NCI-H2171 (cell line): ENCODE data around the gene TGFBI.
A peak's percentile ranks its signal among the peaks of the same experiment; 100 is the strongest.

Experiments
- DNase-seq: peaks from one replicate; lab custom pipeline; 2025; lab: John Stamatoyannopoulos, UW

The TGFBI gene

DNA sequence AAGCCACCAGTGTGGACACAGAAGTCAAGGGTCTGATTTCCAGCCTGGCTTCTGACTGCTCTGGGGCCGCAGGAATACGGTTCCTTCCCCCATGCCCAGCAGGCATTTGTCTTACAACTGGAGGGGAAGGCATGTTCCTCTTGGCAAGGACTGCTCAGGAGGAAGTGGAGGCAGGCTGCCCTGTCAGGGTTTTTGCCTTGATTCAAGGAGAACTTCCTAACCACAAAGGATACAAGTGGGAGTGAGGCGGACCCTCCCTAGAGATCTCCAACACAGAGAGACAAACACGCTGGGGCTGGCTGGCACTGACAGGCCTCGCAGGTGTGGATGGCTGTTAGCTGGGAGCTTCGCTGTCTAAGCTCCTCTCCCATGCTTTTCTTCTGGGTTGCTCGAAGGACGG lies 19.1 kb downstream of the TGFBI start:
- no peak for DNase-seq

DNA sequence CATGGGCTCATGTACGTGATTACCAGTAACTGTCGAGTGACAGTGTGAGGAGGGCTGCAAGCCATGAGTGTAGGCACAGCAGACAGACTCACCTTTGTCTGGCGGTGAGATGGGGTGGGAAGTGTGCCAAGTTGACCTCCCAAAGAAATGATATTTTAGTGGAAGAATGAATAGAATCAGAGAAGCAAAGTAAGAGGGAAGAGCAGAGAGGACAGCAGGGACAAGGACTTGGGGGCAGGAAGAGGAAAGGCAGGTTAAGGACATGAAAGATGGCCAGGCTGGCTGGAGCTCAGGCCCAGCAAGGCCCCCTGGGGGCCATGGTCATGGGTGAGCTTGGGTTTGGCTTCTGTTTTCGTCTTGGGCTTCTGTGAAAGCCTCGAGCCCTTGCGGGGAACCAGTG lies 20.2 kb downstream of the TGFBI start:
- no peak for DNase-seq

GRCh38 chr5:136051486-136052220 lies 22.9 kb downstream of the TGFBI start:
- no peak for DNase-seq

GRCh38 chr5:136052692-136053335 lies 24.0 kb downstream of the TGFBI start:
- no peak for DNase-seq

GRCh38 chr5:136053336-136054141 lies 24.8 kb downstream of the TGFBI start:
- DNase-seq = no peak

DNA sequence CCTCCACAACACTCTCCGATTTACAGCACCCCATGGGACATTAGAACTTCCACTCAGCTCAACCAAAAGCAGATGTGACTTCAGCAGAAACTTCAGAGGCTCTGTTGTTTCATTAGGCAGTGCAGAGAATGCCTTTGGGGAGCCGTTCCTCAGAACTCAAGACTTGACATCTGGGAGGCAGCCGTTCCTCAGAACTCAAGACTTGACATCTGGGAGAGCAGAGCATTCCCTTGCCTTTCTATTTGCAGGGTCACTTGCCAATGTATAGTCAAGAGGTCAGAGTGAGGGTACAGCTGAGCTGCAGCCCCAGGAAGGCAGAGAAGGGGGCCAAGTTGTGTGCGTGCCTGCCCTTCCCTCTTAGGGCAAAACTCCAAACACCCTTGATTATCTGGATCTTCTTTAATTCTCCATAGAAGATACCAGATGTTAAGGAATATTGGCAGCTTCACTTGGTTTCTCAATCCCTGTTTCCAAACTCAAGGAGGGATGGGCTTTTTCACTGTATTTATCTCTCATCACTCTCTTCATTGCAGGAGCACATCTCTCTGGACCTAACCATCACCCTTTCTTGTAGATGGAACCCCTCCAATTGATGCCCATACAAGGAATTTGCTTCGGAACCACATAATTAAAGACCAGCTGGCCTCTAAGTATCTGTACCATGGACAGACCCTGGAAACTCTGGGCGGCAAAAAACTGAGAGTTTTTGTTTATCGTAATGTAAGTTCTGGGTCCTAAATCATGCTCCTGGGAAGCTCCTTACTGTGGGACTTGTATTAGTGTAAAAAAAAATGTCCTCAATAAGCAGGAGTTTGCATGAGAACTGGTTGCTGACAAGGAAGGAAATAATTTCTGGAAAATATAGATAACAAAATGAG lies 25.6 kb downstream of the TGFBI start:
- no peak for DNase-seq

- no peak for DNase-seq
These were observed 27.0 kb downstream of the TGFBI start for GRCh38 chr5:136055612-136056309.

DNA sequence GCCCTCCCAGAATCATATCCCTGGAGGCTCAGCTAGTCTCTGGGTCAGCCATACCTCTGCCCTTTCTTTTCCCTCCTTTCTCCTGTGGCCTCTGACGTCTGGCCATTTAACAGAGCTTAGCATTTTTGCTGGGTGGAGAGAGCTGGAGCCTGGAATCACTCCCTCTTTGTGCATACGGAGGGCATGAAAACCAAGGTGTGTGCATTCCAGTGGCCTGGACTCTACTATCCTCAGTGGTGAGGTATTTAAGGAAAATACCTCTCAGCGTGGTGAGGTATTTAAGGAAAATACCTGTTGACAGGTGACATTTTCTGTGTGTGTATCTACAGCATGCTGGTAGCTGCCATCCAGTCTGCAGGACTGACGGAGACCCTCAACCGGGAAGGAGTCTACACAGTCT lies 27.5 kb downstream of the TGFBI start:
- no peak for DNase-seq

- DNase-seq = no peak
These were observed 28.1 kb downstream of the TGFBI start for GRCh38 chr5:136056771-136057335.

GRCh38 chr5:136057401-136058038 lies 28.7 kb downstream of the TGFBI start:
- no peak for DNase-seq

DNA sequence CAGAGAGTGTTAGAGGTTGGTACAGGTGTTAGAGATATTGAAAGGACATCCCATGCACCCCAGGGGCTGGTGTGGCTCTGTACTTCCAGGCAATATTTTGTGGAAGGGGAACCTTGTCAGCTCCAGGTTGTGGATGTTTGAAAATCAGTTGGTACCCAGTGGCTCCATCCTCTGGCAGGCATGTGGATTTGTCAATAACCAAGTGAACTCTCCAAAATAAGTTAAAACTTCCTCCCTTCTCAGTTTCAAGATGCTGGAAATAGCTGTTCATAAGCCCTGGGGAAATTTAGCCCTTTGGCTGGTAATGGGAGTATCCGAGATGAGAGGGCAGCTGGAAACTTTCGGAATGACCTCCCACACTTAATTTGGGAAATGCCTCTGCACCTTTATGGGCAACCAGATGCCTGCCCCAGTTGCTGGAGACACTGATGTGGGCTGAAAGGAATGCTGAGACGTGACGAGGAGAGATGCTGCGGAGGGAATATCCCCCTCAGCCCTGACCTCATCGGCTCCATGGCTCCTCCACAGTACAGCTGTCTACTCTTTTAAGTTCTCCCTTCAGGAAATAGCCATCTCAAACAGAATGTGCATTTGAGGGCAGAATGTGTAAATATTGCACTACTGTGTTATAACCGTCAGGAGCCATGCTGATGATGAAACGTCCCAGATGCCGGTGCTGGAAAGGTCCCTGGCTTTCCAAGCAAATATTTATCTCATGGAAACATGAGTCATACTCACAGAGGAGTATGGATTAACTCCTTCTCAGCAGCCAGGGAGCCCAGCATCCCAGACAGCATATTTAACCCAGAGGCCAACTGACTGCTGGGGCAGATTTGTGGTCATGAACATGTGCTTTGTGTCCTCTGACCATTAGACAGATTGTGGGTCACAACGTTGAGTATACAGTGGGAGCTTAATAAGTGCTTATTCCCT lies 29.5 kb downstream of the TGFBI start:
- DNase-seq = no peak

GRCh38 chr5:136058972-136059354 lies 30.2 kb downstream of the TGFBI start:
- DNase-seq = no peak

DNA sequence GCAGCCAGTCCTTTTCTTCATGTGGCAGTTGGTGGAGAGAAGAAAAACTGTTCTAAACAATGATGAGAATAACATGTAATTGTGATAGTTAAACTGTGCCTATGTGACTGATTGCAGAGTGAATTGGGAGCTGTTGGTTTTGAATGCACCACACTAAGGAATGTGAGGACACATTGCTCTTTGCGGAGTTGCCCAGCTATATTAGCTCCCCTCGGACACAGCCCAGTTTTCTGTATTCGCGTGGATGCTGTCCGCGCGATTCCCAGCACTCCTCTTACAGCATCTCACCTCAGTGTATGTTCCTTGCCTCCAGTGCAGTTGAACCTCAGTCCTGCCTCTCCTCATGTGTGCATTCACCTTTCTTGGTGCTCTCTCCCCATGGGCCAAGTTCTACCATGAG lies 32.2 kb downstream of the TGFBI start:
- DNase-seq = no peak

GRCh38 chr5:136061630-136062365 lies 33.0 kb downstream of the TGFBI start:
- no peak for DNase-seq

DNA sequence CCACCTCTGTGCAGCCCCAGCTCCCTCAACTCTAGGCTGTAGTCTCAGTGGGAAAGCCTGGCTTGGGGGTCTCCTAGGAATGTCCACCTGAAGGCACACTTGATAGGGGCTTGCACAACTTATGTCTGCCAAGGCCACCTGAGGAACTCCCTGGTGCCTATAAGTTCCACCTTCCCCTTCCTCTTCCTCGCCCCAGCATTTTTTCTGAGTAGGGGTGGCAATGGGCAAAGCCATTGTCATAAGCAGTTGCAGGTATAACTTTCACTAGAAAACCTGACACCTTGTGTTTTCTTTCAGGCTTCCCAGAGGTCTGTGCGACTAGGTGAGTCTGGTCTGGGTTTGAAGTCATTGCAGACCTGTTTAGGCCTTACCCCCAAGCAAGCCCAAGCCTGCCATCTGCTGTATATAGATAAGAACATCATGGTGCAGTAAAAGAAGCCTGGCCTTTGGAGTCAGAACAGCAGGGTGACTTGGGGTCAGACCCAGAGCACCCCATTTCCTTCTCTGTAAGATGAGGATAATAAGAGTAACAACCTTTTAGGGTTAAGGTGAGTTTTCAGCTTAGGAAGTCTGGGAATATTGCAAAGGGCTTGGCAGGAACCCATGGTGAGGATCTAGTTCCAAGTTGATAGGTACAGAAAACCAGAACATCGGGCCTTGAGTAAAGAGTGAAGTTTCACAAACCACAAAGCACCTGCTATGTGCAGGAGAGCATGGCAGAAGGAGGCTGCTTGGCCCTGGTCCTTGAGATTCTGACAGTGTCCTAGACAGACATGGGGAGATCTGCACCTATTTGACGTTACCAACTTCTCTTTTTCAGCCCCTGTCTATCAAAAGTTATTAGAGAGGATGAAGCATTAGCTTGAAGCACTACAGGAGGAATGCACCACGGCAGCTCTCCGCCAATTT lies 33.8 kb downstream of the TGFBI start:
- peak; percentile 19 for DNase-seq

DNA sequence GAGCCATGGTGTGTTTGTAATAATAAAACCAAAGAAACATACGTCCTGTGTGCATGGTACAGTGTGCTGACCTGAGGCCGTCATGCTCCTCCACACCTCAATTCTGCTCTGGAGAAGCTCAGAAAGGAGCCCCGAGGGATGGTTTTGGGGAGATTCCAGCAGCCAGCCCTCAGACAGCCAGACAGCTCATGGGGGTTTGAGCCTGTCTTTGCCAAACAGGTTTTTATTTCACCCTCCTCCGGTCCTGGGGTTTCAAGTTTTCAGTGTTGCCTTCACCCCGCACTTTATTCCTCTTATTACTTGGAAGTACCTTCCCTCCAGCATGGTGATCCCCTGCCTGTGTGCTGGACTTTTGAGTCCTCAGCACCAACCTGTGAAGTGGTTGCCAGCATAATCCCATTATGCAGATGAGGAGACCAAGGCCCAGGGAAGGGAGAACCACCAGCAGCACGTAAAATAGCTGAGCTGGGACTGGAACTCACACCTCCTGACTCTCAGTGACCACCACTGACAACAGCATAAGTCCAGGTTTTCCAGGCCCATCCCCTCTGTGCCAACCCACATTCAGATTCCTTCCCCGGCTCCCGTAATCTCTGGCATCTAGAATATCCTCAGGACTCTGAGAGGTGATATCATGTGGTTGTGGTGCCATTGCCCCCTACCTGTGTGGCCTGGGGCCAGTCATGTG lies 35.1 kb downstream of the TGFBI start:
- no peak for DNase-seq

GRCh38 chr5:136064510-136064909 lies 35.7 kb downstream of the TGFBI start:
- no peak for DNase-seq
